IPS DF 4.7 (cell line): ENCODE measurements around the gene B3GNT7.
"Not testable (repeated sequence)": the region's sequence is repeated elsewhere in the genome, so short reads cannot be mapped to it uniquely, and the experiment has no call there.

Experiments used
- DNase-seq: peaks from one replicate; pipeline ENCODE4 v3.0.0-alpha.2; 2013; ENCODE audit warnings: low spot score; ENCODE audit errors: extremely low read depth

Gene B3GNT7

DNA sequence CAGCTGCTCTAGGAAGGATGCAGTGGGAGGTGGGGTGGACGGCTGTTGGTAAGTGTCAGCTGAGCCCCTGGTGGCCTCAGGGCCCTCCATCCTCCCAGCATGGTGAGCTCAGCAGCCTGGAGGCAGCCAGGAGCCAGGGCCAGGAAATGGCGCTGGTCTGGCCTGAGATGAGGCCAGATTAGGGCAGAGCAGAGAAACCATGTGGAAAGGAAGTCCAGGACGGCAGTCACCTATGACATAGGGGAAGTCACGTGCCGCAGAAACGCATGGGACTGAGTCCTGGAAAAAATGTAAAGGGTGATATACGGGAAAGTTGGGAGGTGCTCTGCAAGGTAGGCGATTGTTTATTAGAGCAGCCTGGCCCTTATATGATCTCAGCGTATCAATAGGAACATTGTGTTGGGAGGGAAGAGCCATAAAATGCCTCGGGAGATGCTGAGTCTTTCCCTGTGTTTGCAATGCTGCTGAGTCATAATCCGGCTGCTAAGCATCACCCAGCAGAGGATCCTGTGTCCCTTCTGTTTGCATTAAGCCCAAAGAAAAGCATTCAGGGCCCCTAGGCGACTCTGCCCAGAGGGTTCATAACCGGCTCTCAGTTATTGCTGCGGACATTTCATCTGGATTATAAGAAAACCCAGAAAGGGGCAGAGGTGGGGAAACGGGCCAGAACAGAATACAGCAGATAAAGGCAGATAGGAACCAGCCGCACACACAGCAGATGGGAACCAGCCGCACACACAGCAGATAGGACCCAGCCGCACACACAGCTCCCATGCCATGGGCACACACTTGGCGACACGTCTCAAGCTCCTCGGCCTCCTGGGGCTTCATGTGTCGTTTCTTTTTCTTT lies 30.3 kb upstream of the B3GNT7 start:
- no peak for DNase-seq

DNA sequence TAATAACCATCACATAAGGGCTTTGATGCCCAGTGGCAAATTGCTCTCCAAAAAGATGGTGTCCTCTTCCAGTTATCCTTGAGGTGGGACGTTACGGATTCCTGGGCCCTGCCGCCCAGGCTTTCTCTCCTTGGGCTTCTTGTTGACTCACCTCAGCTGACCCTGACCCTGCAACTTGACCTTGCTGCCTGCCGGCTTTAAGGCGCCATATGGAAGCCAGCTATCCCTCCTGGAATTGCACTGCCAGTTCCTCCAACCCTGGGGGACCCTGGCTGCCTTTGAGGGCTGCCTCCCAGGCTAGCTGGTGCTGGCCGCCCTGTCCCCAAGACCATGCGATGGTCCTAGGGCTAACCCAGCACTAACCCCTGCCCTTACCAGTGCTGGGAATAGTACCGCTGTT lies 28.3 kb upstream of the B3GNT7 start:
- DNase-seq: no peak

- DNase-seq: no peak
Observed at GRCh38 chr2:231369580-231370428, 25.7 kb upstream of the B3GNT7 start.

DNA sequence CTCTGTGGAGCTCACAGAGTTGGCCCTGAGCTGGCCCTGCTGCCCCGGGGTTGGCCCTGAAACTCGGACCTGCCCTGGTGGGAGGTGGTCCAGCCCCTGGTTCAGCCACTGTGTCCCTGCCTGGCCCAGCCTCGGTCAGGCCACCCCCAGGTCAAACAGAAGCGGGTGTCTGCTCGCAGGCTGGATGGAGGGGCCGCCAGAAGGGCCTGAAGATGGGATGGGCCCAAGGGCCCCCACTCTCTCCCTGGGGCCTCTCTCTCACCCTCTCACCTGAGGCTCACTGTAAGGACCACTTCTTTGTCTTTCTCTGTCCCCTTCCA lies 25.1 kb upstream of the B3GNT7 start:
- DNase-seq: no peak

DNA sequence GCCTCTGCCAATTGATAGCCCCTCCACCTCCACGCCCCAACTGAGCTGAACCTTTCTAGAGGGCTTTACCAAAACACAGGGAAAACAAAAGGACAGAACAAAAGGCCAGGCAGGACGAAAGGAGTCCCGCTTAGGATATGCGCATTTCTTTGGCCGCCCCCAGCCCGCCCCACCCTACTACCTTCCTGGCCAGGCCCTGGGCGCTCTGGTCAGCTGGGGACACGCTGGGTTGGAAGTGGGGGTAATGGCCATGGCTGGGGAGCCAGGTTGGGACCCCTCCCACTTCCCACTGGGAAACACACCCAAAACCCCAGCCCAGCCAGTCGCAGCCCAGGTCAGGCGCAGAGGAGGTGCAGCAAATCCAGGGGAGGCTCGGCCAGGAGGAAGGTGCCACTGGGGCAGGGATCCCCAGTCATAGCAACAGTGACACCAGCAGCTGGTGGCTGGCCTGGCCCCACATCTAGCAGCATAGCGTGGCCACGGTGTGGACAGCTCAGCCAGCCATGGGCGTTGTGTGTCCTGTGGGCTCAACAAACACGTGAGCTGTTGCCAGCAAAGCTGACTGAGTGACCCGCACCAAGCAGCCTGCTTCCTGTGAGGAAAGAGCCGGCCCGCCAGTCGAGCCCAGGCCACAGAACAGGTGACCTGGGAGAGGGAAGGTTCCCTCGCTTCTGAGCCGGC lies 24.6 kb upstream of the B3GNT7 start:
- DNase-seq: no peak

DNA sequence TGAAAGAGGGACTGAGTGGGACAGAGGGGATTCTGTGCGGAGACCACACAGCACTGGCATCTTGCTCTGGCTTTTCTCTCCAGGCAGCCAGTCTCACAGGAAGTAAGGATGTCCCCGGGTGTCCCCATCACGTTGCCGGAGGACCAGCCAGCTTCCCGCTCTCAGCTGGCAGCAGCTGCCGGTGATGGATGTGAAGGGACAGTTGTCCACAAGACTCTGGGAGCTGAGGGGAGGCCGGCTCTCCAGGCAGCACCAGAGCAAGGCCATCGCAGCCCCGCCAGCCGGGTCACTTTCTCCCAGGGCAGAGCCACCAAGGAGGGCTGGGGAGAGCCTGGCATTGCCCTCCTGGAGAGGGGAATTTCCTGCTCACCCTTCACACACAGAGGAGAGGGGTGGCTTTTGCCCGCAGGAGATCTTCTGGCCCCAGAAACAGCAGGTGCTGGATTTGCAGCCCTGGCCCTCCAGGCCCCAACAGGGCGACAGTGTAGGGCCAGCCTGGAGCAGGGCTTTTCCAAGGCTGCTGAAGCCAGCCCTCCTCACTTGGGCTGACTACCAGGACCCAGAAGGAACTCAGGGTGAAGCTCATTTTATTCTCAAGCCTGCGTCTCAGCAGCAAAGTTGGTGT lies 24.0 kb upstream of the B3GNT7 start:
- no peak for DNase-seq

GRCh38 chr2:231372326-231372725 lies 23.2 kb upstream of the B3GNT7 start:
- no peak for DNase-seq

DNA sequence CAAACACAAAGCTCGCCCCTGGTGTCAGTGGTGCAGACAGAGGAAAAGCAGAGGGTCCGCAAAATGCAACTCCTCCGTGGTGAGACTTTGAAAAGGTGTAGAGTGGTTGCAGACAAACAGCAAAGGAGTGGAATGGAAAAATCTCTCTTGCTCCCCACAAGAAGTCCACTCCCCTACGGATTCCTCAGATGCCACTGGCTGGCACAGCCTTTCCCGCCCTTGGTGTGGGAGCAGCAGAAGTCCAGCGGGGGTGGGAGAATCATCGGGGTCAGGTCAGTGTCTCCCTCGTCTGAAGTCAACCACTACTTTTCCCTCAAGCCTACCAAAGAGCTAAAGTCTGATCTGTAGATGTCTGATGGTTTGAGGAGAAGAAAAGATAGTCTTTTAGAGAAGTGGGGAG lies 22.3 kb upstream of the B3GNT7 start:
- no peak for DNase-seq

DNA sequence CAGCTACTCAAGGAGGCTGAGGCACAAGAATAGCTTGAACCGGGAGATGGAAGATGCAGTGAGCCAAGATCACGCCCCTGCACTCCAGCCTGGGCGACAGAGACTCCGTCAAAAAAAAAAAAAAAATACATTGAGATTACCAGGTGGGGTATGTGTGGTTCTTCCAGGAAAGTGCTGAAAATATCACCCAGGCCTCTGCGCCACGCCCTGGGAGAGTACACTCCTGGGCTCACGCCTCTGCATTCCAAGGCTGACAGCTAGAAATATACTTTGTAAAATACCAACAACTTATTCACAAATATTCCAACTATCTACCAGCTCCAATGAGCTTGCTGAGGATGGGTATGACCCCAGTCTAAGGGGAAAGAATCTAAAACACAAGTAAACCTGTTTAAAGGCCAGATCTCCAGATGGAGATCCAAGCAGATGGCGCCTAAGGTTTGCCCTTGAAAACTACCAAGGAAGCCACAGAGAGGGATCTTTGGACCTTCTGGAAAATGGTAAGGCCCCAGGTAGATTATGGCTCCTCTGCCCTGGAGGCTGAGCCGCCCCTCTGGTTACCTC lies 21.6 kb upstream of the B3GNT7 start:
- DNase-seq: no peak

GRCh38 chr2:231374771-231375170 lies 20.7 kb upstream of the B3GNT7 start:
- DNase-seq: no peak

DNA sequence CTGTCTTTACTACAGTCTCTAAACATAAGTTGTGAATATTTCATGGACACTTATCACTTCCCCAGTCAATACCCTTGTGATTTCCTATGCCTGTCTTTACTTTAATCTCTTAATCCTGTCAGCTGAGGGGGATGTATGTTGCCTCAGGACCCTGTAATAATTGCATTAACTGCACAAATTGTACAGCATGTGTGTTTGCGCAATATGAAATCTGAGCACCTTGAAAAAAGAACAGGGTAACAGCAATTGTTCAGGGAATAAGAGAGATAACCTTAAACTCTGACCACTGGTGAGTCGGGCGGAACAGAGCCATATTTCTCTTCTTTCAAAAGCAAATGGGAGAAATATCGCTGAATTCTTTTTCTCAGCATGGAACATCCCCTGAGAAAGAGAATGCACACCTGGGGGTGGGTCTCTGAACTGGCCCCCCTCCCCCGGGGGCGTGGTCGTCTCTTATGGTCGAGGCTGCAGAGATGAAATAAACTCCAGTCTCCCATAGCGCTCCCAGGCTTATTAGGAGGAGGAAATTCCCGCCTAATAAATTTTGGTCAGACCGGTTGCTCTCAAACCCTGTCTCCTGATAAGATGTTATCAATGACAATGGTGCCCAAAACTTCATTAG lies 19.4 kb upstream of the B3GNT7 start:
- DNase-seq: not testable (repeated sequence)

GRCh38 chr2:231376857-231377256 lies 18.7 kb upstream of the B3GNT7 start:
- DNase-seq: no peak

DNA sequence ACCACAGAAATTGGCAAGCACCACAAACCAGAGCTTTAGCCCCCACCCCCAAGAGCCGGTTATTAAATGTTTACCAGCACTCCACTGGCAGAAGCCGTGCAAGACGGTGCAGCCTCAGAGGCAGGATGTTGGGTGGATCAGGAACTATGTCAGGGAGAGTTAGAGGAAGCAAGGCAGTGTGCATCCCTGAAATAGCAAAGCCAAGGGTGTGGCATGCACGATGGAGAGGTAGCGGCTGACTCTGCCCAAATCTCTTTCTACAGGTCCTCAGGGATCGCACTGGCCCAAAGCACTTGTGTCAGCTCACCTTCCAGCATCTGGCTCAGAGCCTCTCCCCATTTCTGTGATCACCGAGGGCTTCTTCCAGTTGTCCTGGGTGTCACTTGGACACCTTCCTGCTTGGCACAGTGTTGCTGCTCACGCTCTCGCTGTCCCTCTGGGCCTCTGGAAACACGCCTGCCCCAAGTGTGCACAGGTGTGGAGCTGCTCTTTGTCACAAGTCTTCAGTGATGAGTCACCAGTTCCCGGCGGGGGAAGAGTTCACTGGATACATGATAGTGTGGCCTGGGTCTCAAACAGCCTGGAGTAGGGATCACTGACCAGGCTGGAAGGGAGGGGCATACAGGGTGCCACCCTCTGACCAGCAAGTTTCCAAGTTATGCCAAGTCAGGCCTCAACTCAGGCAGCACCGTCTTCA lies 17.3 kb upstream of the B3GNT7 start:
- DNase-seq: no peak

GRCh38 chr2:231379266-231380215 lies 16.0 kb upstream of the B3GNT7 start:
- DNase-seq: no peak

DNA sequence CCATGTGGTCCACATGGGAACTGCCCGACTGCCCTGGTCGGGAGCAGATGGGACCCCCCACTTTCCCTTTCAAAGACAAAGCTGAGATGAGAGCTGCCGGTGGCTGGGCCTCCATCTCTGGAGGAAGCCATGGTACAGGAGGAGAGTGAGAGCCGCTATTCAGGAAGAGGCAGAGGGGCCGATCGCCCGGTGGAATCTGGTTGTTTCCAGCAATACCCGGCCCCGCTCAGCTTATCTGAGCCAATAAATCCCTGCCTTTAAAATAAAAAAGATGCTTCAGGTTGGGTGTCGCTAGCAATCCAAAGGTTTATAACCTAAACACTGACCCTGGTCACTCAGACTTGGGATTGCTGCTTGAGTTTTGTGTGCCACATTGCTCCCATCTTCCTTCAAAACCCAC lies 15.2 kb upstream of the B3GNT7 start:
- DNase-seq: no peak

DNA sequence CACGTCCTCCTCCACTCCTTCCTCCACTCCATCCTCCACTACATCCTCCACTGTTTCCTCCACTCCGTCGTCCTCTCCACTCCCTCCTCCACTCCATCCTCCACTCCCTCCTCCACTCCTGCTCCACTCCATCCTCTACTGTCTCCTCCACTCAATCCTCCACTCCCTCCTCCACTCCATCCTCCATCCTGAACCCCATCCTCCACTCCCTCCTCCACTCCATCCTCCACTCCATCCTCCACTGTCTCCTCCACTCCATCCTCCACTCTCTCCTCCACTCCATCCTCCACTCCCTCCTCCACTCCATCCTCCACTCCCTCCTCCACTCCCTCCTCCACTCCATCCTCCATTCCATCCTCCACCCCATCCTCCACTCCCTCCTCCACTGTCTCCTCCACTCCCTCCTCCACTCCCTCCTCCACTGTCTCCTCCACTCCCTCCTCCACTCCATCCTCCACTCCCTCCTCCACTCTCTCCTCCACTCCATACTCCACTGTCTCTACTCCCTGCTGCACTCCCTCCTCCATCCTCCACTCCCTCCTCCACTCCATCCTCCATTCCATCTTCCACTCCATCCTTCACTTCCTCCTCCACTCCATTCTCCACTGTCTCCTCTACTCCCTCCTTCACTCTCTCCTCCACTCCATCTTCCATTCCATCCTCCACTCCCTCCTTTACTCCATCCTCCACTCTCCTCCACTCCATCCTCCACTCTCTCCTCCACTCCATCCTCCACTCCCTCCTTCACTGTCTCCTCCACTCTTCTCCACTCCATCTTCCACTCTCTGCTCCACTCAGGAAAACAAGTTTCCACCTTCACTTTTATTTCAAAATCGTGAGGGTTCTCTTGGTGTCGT lies 14.3 kb upstream of the B3GNT7 start:
- DNase-seq: no peak

DNA sequence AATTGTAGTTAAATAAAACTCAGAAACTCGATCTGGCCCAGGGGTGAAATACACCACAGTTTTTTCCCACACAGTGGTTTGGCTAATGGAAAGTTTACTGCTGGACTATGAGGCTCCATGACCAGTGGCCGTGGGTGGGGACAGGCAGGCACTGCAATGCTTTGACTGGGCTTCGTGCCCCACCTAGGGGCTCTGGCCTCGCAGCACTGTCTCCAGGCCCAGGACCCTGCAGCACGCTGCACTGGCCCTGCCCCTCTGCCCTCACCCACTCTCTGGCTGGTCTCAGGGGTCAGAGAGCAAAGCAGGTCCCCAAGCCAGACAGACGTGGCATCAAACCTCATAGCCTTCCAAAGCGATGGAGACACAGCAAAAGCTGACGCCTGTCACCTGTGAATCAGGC lies 13.4 kb upstream of the B3GNT7 start:
- DNase-seq: no peak

- DNase-seq: no peak
Observed at GRCh38 chr2:231383416-231384108, 11.9 kb upstream of the B3GNT7 start.
